Hepatocyte (in vitro differentiated cells): Measurements from ENCODE around the gene KSR1. TPM values are rescaled to one million over a fixed set of nuclear protein-coding genes. Genes with fewer than 3 reads are reported as not detected.

Experiments
- DNase-seq: peaks from one replicate; pipeline ENCODE4 v3.0.0-alpha.2; 2016; ENCODE audit warnings: low spot score
- H2AFZ ChIP-seq: fragments of 200-600 bp; sonication (generic); 2 replicates; pipeline ENCODE4 v1.6.0; 2016; ENCODE audit warnings: antibody characterized with exemption, mild to moderate bottlenecking
- H3K27ac ChIP-seq: fragments of 200-600 bp; sonication (generic); 2 replicates; pipeline ENCODE4 v1.5.1; 2016; ENCODE audit warnings: mild to moderate bottlenecking
- H3K27me3 ChIP-seq: fragments of 200-600 bp; sonication (generic); 2 replicates; pipeline ENCODE4 v1.6.1; 2016
- H3K36me3 ChIP-seq: fragments of 200-600 bp; sonication (generic); replicated peaks from 2 replicates; pipeline ENCODE4 v1.5.1; 2016; ENCODE audit warnings: low read depth; ENCODE audit not compliant: insufficient read depth
- H3K4me1 ChIP-seq: fragments of 200-600 bp; sonication (generic); 2 replicates; pipeline ENCODE4 v1.5.1; 2016; ENCODE audit warnings: mild to moderate bottlenecking, moderate library complexity; ENCODE audit not compliant: insufficient read depth
- H3K4me2 ChIP-seq: fragments of 200-600 bp; sonication (generic); 2 replicates; pipeline ENCODE4 v1.6.0; 2016
- H3K4me3 ChIP-seq: fragments of 200-600 bp; sonication (generic); 2 replicates; pipeline ENCODE4 v1.5.1; 2016; ENCODE audit warnings: mild to moderate bottlenecking
- H3K79me2 ChIP-seq: fragments of 200-600 bp; sonication (generic); 2 replicates; pipeline ENCODE4 v1.6.0; 2017; ENCODE audit warnings: mild to moderate bottlenecking
- H3K9me2 ChIP-seq: fragments of 200-600 bp; sonication (generic); replicated peaks from 2 replicates; pipeline ENCODE4 v1.6.0; 2017; ENCODE audit warnings: mild to moderate bottlenecking; ENCODE audit not compliant: insufficient read depth
- H3K9me3 ChIP-seq: fragments of 200-600 bp; sonication (generic); 2 replicates; pipeline ENCODE4 v1.5.1; 2016; ENCODE audit warnings: low read depth, mild to moderate bottlenecking
- H4K20me1 ChIP-seq: fragments of 200-600 bp; sonication (generic); 2 replicates; pipeline ENCODE4 v1.6.0; 2016; ENCODE audit warnings: mild to moderate bottlenecking; ENCODE audit not compliant: insufficient read depth, poor library complexity, severe bottlenecking
- CTCF ChIP-seq: fragments of 200-600 bp; sonication (generic); IDR thresholded peaks from 2 replicates; pipeline ENCODE4 v1.5.1; 2016; ENCODE audit warnings: antibody characterized with exemption, mild to moderate bottlenecking; ENCODE audit not compliant: poor library complexity
- EZH2 ChIP-seq: fragments of 200-600 bp; sonication (generic); IDR thresholded peaks from 2 replicates; pipeline ENCODE4 v1.6.1; 2016; ENCODE audit warnings: antibody characterized with exemption, mild to moderate bottlenecking, borderline replicate concordance
- EZH2phosphoT487 ChIP-seq: fragments of 200-600 bp; sonication (generic); IDR thresholded peaks from one replicate; pipeline ENCODE4 v1.6.1; 2018; ENCODE audit warnings: antibody characterized with exemption, mild to moderate bottlenecking, low read depth, moderate library complexity; ENCODE audit not compliant: unreplicated experiment, severe bottlenecking
- WGBS: methylation state at CpG from one replicate; pipeline ENCODE4 v1.1.6; 2016; ENCODE audit warnings: low lambda C conversion rate; ENCODE audit errors: missing lambda C conversion rate; 5-methylcytosine and 5-hydroxymethylcytosine counted together
- polyA plus RNA-seq: library from polyadenylated mRNA; unstranded; fragments of >200 nt; fragmentation: Nextera tagmentation; extraction: Ambion mirVana; gene quantifications from 2 replicates; pipeline ENCODE4 v1.2.1, GENCODE V29; 2016
- total RNA-seq: library from RNA; depleted of rRNA; stranded (reverse); fragments of >200 nt; gene quantifications from 2 replicates; pipeline ENCODE4 v1.2.3, GENCODE V29; 2014

Gene KSR1
- total and polyA plus RNA-seq, 2 experiments from 2014 or later = 16.2 to 32.6 TPM

GRCh38 chr17:27524594-27524993, 68.3 kb downstream of the KSR1 start:
- Histone ChIP-seq H3K27ac (no peak overlapping the region), H3K27me3 (no peaks in the 10 kb centered on the region), H3K9me3 (no peaks in the 10 kb centered on the region), H3K9me2 (no peaks in the 10 kb centered on the region), H3K4me3 (no peak overlapping the region), H3K4me2 (no peak overlapping the region), H3K4me1 (peaks cover 42% of the 10 kb centered on the region), H3K79me2 (peaks cover 81% of the 10 kb centered on the region), H2AFZ (no peak overlapping the region), H3K36me3 (no peaks in the 10 kb centered on the region), H4K20me1 (no peaks in the 10 kb centered on the region)
- TF ChIP-seq EZH2 = no peak
- TF ChIP-seq CTCF = no peak
- no peak for TF ChIP-seq EZH2phosphoT487
- WGBS = 60% methylated on average over 2 of the region's 2 CpGs
- DNase-seq = no peak

DNA sequence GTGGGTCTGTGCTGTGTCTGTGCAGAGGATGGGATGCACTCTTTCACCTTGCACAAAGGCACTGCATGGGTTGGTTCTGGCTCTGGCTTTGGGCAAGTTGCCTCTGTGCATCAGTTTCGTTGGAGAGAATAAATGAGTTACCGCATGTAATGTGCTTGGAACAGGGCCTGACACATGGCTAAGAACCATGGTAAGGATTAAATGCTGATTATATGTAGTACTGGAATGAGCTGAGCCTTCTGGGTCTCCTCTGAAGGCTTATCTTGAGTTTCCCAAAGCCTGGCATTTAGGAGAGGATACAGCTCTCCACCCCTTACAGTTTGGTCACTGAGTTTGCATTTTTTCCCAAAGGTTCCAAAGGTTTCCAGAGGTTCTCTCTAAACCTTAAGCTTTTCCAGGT, 69.1 kb downstream of the KSR1 start:
- no peaks in the 10 kb centered on the region for H3K27me3 ChIP-seq
- H3K9me3 ChIP-seq = no peaks in the 10 kb centered on the region
- 63% methylated on average over 2 of the region's 2 CpGs for WGBS
- H3K4me1 ChIP-seq = peaks cover 39% of the 10 kb centered on the region
- no peaks in the 10 kb centered on the region for H4K20me1 ChIP-seq
- peaks cover 81% of the 10 kb centered on the region for H3K79me2 ChIP-seq
- H3K27ac ChIP-seq = peak overlapping the region; percentile 55
- no peak for DNase-seq
- H3K4me2 ChIP-seq = no peak overlapping the region
- H2AFZ ChIP-seq = no peak overlapping the region
- no peaks in the 10 kb centered on the region for H3K9me2 ChIP-seq
- no peaks in the 10 kb centered on the region for H3K36me3 ChIP-seq
- no peak overlapping the region for H3K4me3 ChIP-seq
- TF ChIP-seq EZH2 (no peak), EZH2phosphoT487 (no peak), CTCF (no peak)

GRCh38 chr17:27525836-27526603, 69.8 kb downstream of the KSR1 start:
- H2AFZ ChIP-seq = no peak overlapping the region
- DNase-seq = no peak
- H3K4me2 ChIP-seq = peak overlapping the region; percentile 26
- no peaks in the 10 kb centered on the region for H3K9me3 ChIP-seq
- peaks cover 79% of the 10 kb centered on the region for H3K79me2 ChIP-seq
- H3K36me3 ChIP-seq = no peaks in the 10 kb centered on the region
- H3K4me1 ChIP-seq = peaks cover 39% of the 10 kb centered on the region
- no peaks in the 10 kb centered on the region for H3K9me2 ChIP-seq
- H3K27ac ChIP-seq = peak overlapping the region; percentile 55
- no peak overlapping the region for H3K4me3 ChIP-seq
- no peaks in the 10 kb centered on the region for H3K27me3 ChIP-seq
- no peaks in the 10 kb centered on the region for H4K20me1 ChIP-seq
- no peak for TF ChIP-seq CTCF
- no peak for TF ChIP-seq EZH2phosphoT487
- no peak for TF ChIP-seq EZH2
- 97% methylated on average over 6 of the region's 6 CpGs for WGBS
